ENCODE results near the gene AOPEP.

Gene AOPEP

GRCh38 chr9:94785215-94786169, 59.0 kb downstream of the AOPEP start:
- TF ChIP-seq CTCF (conservative IDR thresholded peaks at IDR 0.05) (no peak), ZFX (IDR thresholded peaks at IDR 0.05) (no peak)
- H3K27ac ChIP-seq, result no peak overlapping the region

- H3K27ac ChIP-seq, result no peak overlapping the region
- TF ChIP-seq CTCF (conservative IDR thresholded peaks at IDR 0.05) (no peak), ZFX (IDR thresholded peaks at IDR 0.05) (no peak)
Measured at GRCh38 chr9:94786586-94786985, 60.1 kb downstream of the AOPEP start.

- H3K27ac ChIP-seq, result no peak overlapping the region
- TF ChIP-seq ZFX (IDR thresholded peaks at IDR 0.05) (no peak), CTCF (conservative IDR thresholded peaks at IDR 0.05) (no peak)
Measured at GRCh38 chr9:94787266-94787665, 60.8 kb downstream of the AOPEP start.

- H3K27ac ChIP-seq, result no peak overlapping the region
- TF ChIP-seq CTCF (conservative IDR thresholded peaks at IDR 0.05), result no peak
- no peak for TF ChIP-seq ZFX (IDR thresholded peaks at IDR 0.05)
Measured at GRCh38 chr9:94788570-94789105, 62.1 kb downstream of the AOPEP start.

- TF ChIP-seq CTCF (conservative IDR thresholded peaks at IDR 0.05) (no peak), ZFX (IDR thresholded peaks at IDR 0.05) (no peak)
Measured at GRCh38 chr9:94791435-94791834, 64.9 kb downstream of the AOPEP start.

GRCh38 chr9:94792511-94792910, 66.0 kb downstream of the AOPEP start:
- no peak overlapping the region for H3K27ac ChIP-seq
- TF ChIP-seq CTCF (conservative IDR thresholded peaks at IDR 0.05), result no peak

More at GRCh38 chr9:94791435-94791834, 64.9 kb downstream of the AOPEP start:
- no peak overlapping the region for H3K27ac ChIP-seq

GRCh38 chr9:94794476-94795167, 68.1 kb downstream of the AOPEP start:
- no peak for TF ChIP-seq CTCF (conservative IDR thresholded peaks at IDR 0.05)
- no peak overlapping the region for H3K27ac ChIP-seq
